PFSK-1 (cell line): ENCODE results near the gene MAFB.

Experiments
- POLR2AphosphoS5 ChIP-seq: IDR thresholded peaks from 2 replicates; pipeline ENCODE4 v1.6.1; 2012; ENCODE audit warnings: low read depth, mild to moderate bottlenecking, control low read depth, low read length, moderate library complexity
- REST ChIP-seq, 2 experiments: IDR thresholded peaks; 2 replicates each; pipeline versions ENCODE4 v1.6.1 to v1.8.0; 2011 to 2012; ENCODE audit warnings: low read depth in 2 of 2, low read length in 2 of 2, control low read depth in 1 of 2, inconsistent platforms in 1 of 2, mild to moderate bottlenecking in 1 of 2, moderate library complexity in 1 of 2; ENCODE audit not compliant: insufficient read depth in 1 of 2
- TAF1 ChIP-seq: IDR thresholded peaks from 2 replicates; pipeline ENCODE4 v1.6.1; 2012; ENCODE audit warnings: low read length, control low read depth, borderline replicate concordance; ENCODE audit not compliant: insufficient read depth

GRCh38 chr20:40672095-40672494, 16.9 kb downstream of the MAFB start:
- TF ChIP-seq POLR2AphosphoS5 = no peak
- no peak for TF ChIP-seq TAF1
- no peak for TF ChIP-seq REST (IDR thresholded peaks at IDR 0.05; ENCODE audit: insufficient read depth in 1 of 2, low read depth in 2 of 2, low read length in 2 of 2)
